ENCODE measurements around the gene GASK1A. TPM values are rescaled to one million over a fixed set of nuclear protein-coding genes. Genes with fewer than 3 reads are reported as not detected.
"Not testable (repeated sequence)": the region's sequence is repeated elsewhere in the genome, so short reads cannot be mapped to it uniquely, and the experiment has no call there.

GASK1A gene
- total and polyA plus RNA-seq, 2 donors, result 1.0 to 1.5 TPM

DNA sequence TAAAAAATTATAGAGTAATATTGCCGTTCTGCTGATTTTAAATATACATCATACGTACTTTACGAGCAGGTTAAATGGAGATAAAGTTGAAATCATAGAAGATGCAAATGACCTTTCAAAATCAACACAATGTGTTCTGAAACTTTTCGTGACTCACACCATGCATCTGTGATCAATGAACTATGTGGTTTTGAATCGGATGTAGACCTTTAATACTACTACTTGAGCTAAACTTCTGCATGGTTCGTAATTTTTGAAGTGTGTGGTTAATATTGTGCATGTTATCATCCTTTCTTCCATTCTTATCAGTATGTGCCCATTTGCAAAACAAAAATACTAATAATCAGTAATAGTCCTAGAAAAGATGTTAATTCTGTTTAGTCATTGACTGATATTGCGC lies 58.9 kb downstream of the GASK1A start:
- DNase-seq (ENCODE audit: low read depth in 6 of 9, low spot score in 9 of 9), result no peak
- Histone ChIP-seq H3K36me3 (ENCODE audit: control insufficient read depth in 2 of 2, insufficient read depth in 2 of 2, low read length in 1 of 2) (no peaks in the 10 kb centered on the region), H3K4me1 (ENCODE audit: control insufficient read depth in 2 of 2, insufficient read depth in 2 of 2, low read length in 2 of 2) (peaks cover 0 to 11% of the 10 kb centered on the region in 2 donors), H3K9me3 (ENCODE audit: control insufficient read depth in 2 of 2, insufficient read depth in 1 of 2, low read length in 1 of 2) (peaks cover 0 to 4% of the 10 kb centered on the region in 2 donors), H3K27me3 (ENCODE audit: control insufficient read depth in 2 of 2, insufficient read depth in 1 of 2, low read length in 1 of 2) (no peaks in the 10 kb centered on the region), H3K4me3 (ENCODE audit: low read length in 2 of 2) (no peak overlapping the region), H3K27ac (ENCODE audit: low read depth in 1 of 2, low read length in 1 of 2) (no peak overlapping the region)
- 96% methylated on average over 7 of the region's 7 CpGs for WGBS

DNA sequence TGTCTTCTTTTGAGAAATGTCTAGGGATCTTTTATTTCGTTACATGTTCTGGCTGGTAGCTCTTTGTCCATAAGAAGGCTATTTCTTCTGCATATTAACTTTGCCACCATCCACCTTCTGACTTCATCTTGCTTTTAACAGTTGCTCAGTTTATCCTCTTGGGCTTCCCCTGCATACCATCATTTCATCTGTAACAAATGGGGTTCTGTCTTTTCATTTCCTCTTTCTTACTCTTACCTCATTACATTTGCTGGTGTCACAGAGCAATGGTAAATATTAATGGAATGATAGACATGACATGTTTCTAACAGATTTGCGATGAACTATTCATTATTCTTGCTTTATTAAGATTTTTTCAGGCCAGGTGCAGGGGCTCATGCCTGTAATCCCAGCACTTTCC lies 62.4 kb downstream of the GASK1A start:
- no peak for DNase-seq (ENCODE audit: low read depth in 6 of 9, low spot score in 9 of 9)
- Histone ChIP-seq H3K27me3 (ENCODE audit: control insufficient read depth in 2 of 2, insufficient read depth in 1 of 2, low read length in 1 of 2) (no peaks in the 10 kb centered on the region), H3K4me3 (ENCODE audit: low read length in 2 of 2) (no peak overlapping the region), H3K9me3 (ENCODE audit: control insufficient read depth in 2 of 2, insufficient read depth in 1 of 2, low read length in 1 of 2) (peaks cover 0 to 20% of the 10 kb centered on the region in 2 donors), H3K36me3 (ENCODE audit: control insufficient read depth in 2 of 2, insufficient read depth in 2 of 2, low read length in 1 of 2) (no peaks in the 10 kb centered on the region), H3K27ac (ENCODE audit: low read depth in 1 of 2, low read length in 1 of 2) (no peak overlapping the region), H3K4me1 (ENCODE audit: control insufficient read depth in 2 of 2, insufficient read depth in 2 of 2, low read length in 2 of 2) (no peaks in the 10 kb centered on the region)
- 95% methylated on average over 2 of the region's 2 CpGs for WGBS

DNA sequence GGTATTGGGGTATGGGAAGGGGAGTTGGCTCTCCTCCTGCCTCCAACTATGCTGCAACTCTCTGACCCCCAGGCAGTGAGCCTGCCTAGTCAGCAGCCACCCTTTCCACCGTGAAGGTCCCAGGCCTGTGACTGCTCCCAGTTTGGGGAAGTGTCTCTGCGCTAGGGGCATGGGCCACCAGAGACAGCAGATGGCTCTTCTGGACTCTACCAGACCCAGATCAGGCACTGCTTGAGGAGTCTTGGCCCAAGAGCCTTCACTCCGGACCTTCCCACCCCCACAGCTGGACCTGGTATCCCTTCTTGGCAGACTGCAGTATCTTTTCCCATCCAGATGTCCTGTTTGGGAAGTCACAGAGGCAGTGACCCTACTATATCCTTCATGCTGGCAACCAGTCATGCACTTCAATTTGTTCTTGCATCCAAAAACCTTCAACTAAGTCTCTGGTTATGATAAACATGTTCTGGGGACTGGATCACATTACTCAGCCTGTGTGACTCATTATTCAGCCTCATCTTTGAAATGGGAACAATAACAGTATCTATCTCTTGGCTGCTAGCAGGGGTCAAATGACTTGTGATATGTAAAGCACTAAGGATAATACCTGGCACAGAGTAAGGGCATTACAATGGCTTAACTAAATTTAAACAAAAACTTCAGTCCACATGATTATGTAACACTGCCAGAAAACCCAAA lies 64.1 kb downstream of the GASK1A start:
- no peaks in the 10 kb centered on the region for H3K36me3 ChIP-seq (ENCODE audit: control insufficient read depth in 2 of 2, insufficient read depth in 2 of 2, low read length in 1 of 2)
- no peak overlapping the region for H3K4me3 ChIP-seq (ENCODE audit: low read length in 2 of 2)
- WGBS, result 95% methylated on average over 3 of the region's 3 CpGs
- no peak overlapping the region for H3K27ac ChIP-seq (ENCODE audit: low read depth in 1 of 2, low read length in 1 of 2)
- no peaks in the 10 kb centered on the region for H3K4me1 ChIP-seq (ENCODE audit: control insufficient read depth in 2 of 2, insufficient read depth in 2 of 2, low read length in 2 of 2)
- H3K9me3 ChIP-seq (ENCODE audit: control insufficient read depth in 2 of 2, insufficient read depth in 1 of 2, low read length in 1 of 2), result peaks cover 0 to 27% of the 10 kb centered on the region in 2 donors
- no peak for DNase-seq (ENCODE audit: low read depth in 6 of 9, low spot score in 9 of 9)
- no peaks in the 10 kb centered on the region for H3K27me3 ChIP-seq (ENCODE audit: control insufficient read depth in 2 of 2, insufficient read depth in 1 of 2, low read length in 1 of 2)

DNA sequence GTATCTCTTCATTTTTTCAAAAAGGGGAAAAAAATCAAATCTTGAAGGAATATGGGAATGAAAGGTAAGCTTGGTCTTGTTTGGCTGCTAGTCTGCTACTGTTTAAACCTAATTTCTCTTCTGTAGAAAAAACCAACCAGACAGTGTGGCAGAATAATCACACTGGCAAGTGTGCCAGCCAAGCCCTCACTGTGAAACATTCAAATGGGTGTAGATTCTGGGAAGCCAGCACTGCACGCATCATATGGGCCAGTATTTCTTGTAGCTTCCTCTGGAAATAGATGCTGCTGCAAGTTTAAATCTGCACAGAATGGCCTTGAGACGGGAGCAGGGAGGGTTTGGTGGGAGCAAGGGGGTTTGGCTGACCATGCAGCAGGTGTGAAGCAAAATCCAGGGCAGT lies 64.7 kb downstream of the GASK1A start:
- no peaks in the 10 kb centered on the region for H3K36me3 ChIP-seq (ENCODE audit: control insufficient read depth in 2 of 2, insufficient read depth in 2 of 2, low read length in 1 of 2)
- H3K27ac ChIP-seq (ENCODE audit: low read depth in 1 of 2, low read length in 1 of 2), result no peak overlapping the region
- H3K4me3 ChIP-seq (ENCODE audit: low read length in 2 of 2), result no peak overlapping the region
- WGBS, result 97% methylated on average over 2 of the region's 2 CpGs
- DNase-seq (ENCODE audit: low read depth in 6 of 9, low spot score in 9 of 9), result no peak
- H3K27me3 ChIP-seq (ENCODE audit: control insufficient read depth in 2 of 2, insufficient read depth in 1 of 2, low read length in 1 of 2), result no peaks in the 10 kb centered on the region
- no peaks in the 10 kb centered on the region for H3K4me1 ChIP-seq (ENCODE audit: control insufficient read depth in 2 of 2, insufficient read depth in 2 of 2, low read length in 2 of 2)
- H3K9me3 ChIP-seq (ENCODE audit: control insufficient read depth in 2 of 2, insufficient read depth in 1 of 2, low read length in 1 of 2), result peaks cover 0 to 27% of the 10 kb centered on the region in 2 donors

DNA sequence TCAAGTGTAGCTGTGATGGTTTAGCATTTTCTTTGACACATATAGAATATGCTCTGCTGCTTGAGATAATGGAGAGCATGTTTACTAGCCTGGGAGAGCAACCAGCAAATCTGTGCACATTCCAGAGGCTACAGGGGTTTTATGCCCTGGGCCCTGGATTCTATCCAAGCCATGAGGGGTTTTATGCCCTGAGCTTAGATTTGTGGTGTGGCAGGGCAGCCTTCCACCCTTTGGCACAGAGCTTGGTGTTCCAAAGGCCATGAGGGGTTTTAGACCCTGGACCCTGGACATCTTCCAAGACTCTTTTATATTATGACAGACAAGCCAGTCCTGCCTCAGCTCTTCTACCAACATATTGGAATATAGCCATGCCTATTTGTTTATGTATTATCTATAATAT lies 66.0 kb downstream of the GASK1A start:
- not testable (repeated sequence) for H3K27me3 ChIP-seq (ENCODE audit: control insufficient read depth in 2 of 2, insufficient read depth in 1 of 2, low read length in 1 of 2); H3K4me3 ChIP-seq (ENCODE audit: low read length in 2 of 2); H3K4me1 ChIP-seq (ENCODE audit: control insufficient read depth in 2 of 2, insufficient read depth in 2 of 2, low read length in 2 of 2); DNase-seq (ENCODE audit: low read depth in 6 of 9, low spot score in 9 of 9); H3K36me3 ChIP-seq (ENCODE audit: control insufficient read depth in 2 of 2, insufficient read depth in 2 of 2, low read length in 1 of 2); H3K27ac ChIP-seq (ENCODE audit: low read depth in 1 of 2, low read length in 1 of 2)
- H3K9me3 ChIP-seq (ENCODE audit: control insufficient read depth in 2 of 2, insufficient read depth in 1 of 2, low read length in 1 of 2), result peaks cover 0 to 27% of the 10 kb centered on the region in 2 donors

DNA sequence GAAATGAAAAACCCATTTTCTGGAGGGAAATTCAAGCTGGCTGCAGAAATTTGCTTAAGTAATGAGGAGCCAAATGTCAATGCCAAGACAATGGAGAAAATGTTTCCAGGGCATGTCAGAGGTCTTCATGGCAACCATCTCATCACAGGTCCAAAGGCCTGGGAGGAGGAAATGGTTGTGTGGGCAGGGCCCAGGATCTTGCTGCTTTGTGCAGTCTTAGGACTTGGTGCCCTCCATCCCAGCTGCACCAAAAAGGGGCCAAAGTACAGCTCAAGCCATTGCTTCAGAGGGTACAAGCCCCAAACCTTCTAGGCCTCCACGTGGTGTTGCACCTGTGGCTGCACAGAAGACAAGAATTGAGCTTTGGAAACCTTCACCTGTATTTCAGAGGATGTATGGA lies 67.5 kb downstream of the GASK1A start:
- Histone ChIP-seq H3K4me1 (ENCODE audit: control insufficient read depth in 2 of 2, insufficient read depth in 2 of 2, low read length in 2 of 2) (no peaks in the 10 kb centered on the region), H3K27ac (ENCODE audit: low read depth in 1 of 2, low read length in 1 of 2) (no peak overlapping the region), H3K27me3 (ENCODE audit: control insufficient read depth in 2 of 2, insufficient read depth in 1 of 2, low read length in 1 of 2) (no peaks in the 10 kb centered on the region), H3K9me3 (ENCODE audit: control insufficient read depth in 2 of 2, insufficient read depth in 1 of 2, low read length in 1 of 2) (peaks cover 0 to 27% of the 10 kb centered on the region in 2 donors), H3K4me3 (ENCODE audit: low read length in 2 of 2) (no peak overlapping the region), H3K36me3 (ENCODE audit: control insufficient read depth in 2 of 2, insufficient read depth in 2 of 2, low read length in 1 of 2) (no peaks in the 10 kb centered on the region)
- 57% methylated on average over 1 of the region's 1 CpG for WGBS
- DNase-seq (ENCODE audit: low read depth in 6 of 9, low spot score in 9 of 9), result no peak

DNA sequence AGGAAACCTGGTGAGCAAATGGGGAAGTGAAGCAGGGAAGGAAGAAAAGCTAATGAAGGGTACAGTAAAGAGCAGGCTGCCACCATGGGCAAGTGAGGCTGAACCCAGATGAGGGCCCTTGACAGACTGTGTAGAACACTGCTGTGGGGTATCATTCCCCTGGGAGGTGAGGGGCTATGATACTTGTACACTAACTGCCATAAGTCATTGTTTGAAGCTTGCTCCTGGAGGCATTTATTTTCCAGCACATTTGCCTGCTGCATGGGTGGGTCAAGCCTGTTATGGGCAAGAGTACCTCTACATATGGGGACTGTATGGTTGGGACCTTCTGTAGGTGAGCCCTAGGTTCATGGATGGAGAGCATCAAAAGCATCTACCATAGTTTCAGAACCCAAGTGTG lies 69.4 kb downstream of the GASK1A start:
- DNase-seq (ENCODE audit: low read depth in 6 of 9, low spot score in 9 of 9), result no peak
- H3K27me3 ChIP-seq (ENCODE audit: control insufficient read depth in 2 of 2, insufficient read depth in 1 of 2, low read length in 1 of 2), result no peaks in the 10 kb centered on the region
- peaks cover 0 to 27% of the 10 kb centered on the region in 2 donors for H3K9me3 ChIP-seq (ENCODE audit: control insufficient read depth in 2 of 2, insufficient read depth in 1 of 2, low read length in 1 of 2)
- H3K27ac ChIP-seq (ENCODE audit: low read depth in 1 of 2, low read length in 1 of 2), result no peak overlapping the region
- no peak overlapping the region for H3K4me3 ChIP-seq (ENCODE audit: low read length in 2 of 2)
- no peaks in the 10 kb centered on the region for H3K4me1 ChIP-seq (ENCODE audit: control insufficient read depth in 2 of 2, insufficient read depth in 2 of 2, low read length in 2 of 2)
- no peaks in the 10 kb centered on the region for H3K36me3 ChIP-seq (ENCODE audit: control insufficient read depth in 2 of 2, insufficient read depth in 2 of 2, low read length in 1 of 2)

DNA sequence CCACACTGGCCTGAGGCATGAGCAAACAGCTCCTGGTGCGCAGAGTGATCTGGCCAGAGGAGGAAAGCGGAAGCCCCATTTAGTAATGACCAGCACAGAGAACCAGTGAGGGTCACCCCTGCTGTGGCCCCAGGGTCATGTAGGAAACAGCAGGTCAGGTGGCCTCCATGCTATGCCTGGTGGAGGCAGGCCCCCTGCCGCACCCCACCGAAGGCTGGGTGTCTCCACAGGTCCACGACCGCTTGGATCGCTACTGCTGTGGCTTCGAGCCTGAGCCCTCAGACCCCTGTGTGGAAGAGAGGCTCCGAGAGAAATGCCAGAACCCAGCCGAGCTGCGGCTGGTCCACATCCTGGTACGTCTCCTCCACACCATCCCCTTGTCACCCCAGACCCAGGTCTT lies 74.2 kb downstream of the GASK1A start:
- Histone ChIP-seq H3K4me1 (ENCODE audit: control insufficient read depth in 2 of 2, insufficient read depth in 2 of 2, low read length in 2 of 2) (peaks cover 0 to 8% of the 10 kb centered on the region in 2 donors), H3K27ac (ENCODE audit: low read depth in 1 of 2, low read length in 1 of 2) (no peak overlapping the region), H3K9me3 (ENCODE audit: control insufficient read depth in 2 of 2, insufficient read depth in 1 of 2, low read length in 1 of 2) (peaks cover 0 to 6% of the 10 kb centered on the region in 2 donors), H3K4me3 (ENCODE audit: low read length in 2 of 2) (no peak overlapping the region), H3K36me3 (ENCODE audit: control insufficient read depth in 2 of 2, insufficient read depth in 2 of 2, low read length in 1 of 2) (no peaks in the 10 kb centered on the region), H3K27me3 (ENCODE audit: control insufficient read depth in 2 of 2, insufficient read depth in 1 of 2, low read length in 1 of 2) (no peaks in the 10 kb centered on the region)
- WGBS, result 98% methylated on average over 12 of the region's 12 CpGs
- no peak for DNase-seq (ENCODE audit: low read depth in 6 of 9, low spot score in 9 of 9)

DNA sequence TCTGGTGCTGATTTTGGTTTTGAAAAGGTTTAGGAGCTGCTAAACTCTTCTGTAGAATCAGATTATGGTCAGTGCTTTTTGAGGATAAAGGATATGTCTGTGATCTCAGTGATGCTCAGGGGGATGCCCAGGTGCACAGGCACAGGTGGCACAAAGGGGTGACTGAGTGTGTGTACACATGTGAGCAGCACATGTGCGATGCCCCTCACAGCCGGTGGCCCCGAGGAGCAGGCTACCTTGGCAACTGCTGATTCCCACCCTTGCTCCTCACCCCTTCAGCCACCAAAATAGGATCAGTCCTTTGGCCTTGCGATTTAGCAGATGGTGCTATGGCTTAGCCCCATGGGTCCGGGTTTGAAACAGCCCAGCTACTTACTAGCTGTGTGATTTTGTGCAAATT lies 75.6 kb downstream of the GASK1A start:
- 88% methylated on average over 5 of the region's 5 CpGs for WGBS
- Histone ChIP-seq H3K4me1 (ENCODE audit: control insufficient read depth in 2 of 2, insufficient read depth in 2 of 2, low read length in 2 of 2) (peaks cover 0 to 9% of the 10 kb centered on the region in 2 donors), H3K4me3 (ENCODE audit: low read length in 2 of 2) (no peak overlapping the region), H3K27me3 (ENCODE audit: control insufficient read depth in 2 of 2, insufficient read depth in 1 of 2, low read length in 1 of 2) (no peaks in the 10 kb centered on the region), H3K36me3 (ENCODE audit: control insufficient read depth in 2 of 2, insufficient read depth in 2 of 2, low read length in 1 of 2) (no peaks in the 10 kb centered on the region), H3K27ac (ENCODE audit: low read depth in 1 of 2, low read length in 1 of 2) (no peak overlapping the region), H3K9me3 (ENCODE audit: control insufficient read depth in 2 of 2, insufficient read depth in 1 of 2, low read length in 1 of 2) (peaks cover 0 to 6% of the 10 kb centered on the region in 2 donors)
- DNase-seq (ENCODE audit: low read depth in 6 of 9, low spot score in 9 of 9), result no peak
